Measurements from ENCODE around the gene SERPINA7. TPM values are rescaled to one million over a fixed set of nuclear protein-coding genes. Genes with fewer than 3 reads are reported as not detected.
A peak's percentile ranks its signal among the peaks of the same experiment; 100 is the strongest.

SERPINA7 gene
- total RNA-seq, 1 experiment from 2014 or later, result not detected

- Mint-ChIP-seq H3K9me3 (no peaks in the 10 kb centered on the region), H3K4me1 (no peaks in the 10 kb centered on the region), H3K36me3 (no peaks in the 10 kb centered on the region), H3K27ac (no peak overlapping the region), H3K4me3 (no peak overlapping the region), H3K27me3 (ENCODE audit: low read depth) (no peaks in the 10 kb centered on the region; the same call in 1 of the 2 replicates)
- ChIA-PET POLR2A (no interaction called here), CTCF (no interaction called here)
- TF ChIP-seq JUN (CRISPR knock-in tag; IDR thresholded peaks at IDR 0.05) (no peak), ELF4 (CRISPR knock-in tag; IDR thresholded peaks at IDR 0.05; ENCODE audit: low read depth) (no peak), SP1 (CRISPR knock-in tag; conservative IDR thresholded peaks at IDR 0.05) (no peak), USF2 (CRISPR knock-in tag; IDR thresholded peaks at IDR 0.05) (no peak), PRRX2 (CRISPR knock-in tag; IDR thresholded peaks at IDR 0.05) (no peak), NFE2L1 (CRISPR knock-in tag; IDR thresholded peaks at IDR 0.05) (no peak), TCF7 (CRISPR knock-in tag; IDR thresholded peaks at IDR 0.05; ENCODE audit: low read depth) (no peak), E2F4 (CRISPR knock-in tag; IDR thresholded peaks at IDR 0.05; ENCODE audit: borderline replicate concordance, low read depth) (no peak), TP53 (CRISPR knock-in tag; IDR thresholded peaks at IDR 0.05) (no peak), NFATC4 (CRISPR knock-in tag; IDR thresholded peaks at IDR 0.05) (no peak), PRDM15 (CRISPR knock-in tag; IDR thresholded peaks at IDR 0.05) (no peak), ATF1 (CRISPR knock-in tag; IDR thresholded peaks at IDR 0.05) (no peak), ZNF416 (CRISPR knock-in tag; IDR thresholded peaks at IDR 0.05) (no peak), STAT6 (CRISPR knock-in tag; conservative IDR thresholded peaks at IDR 0.05; ENCODE audit: low read depth) (no peak), ZNF121 (CRISPR knock-in tag; IDR thresholded peaks at IDR 0.05) (no peak)
- ATAC-seq (no peak), DNase-seq (ENCODE audit: low spot score) (no peak)
These were observed 1.8 kb downstream of the SERPINA7 start for GRCh38 chrX:106036716-106037115.

- Mint-ChIP-seq H3K27me3 (ENCODE audit: low read depth) (no peaks in the 10 kb centered on the region; the same call in 1 of the 2 replicates), H3K4me1 (no peaks in the 10 kb centered on the region), H3K9me3 (no peaks in the 10 kb centered on the region), H3K27ac (no peak overlapping the region), H3K4me3 (no peak overlapping the region), H3K36me3 (no peaks in the 10 kb centered on the region)
- ChIA-PET POLR2A (interaction anchor here (1.1 kb wide), 1 partner anchor 358 kb away, joined by 4 read pairs; no protein-coding TSS in a partner anchor), CTCF (interaction anchor here (0.6 to 1.9 kb wide), 6 partner anchors 8 to 446 kb away, joined by 3 to 7 read pairs (median 5); no protein-coding TSS in a partner anchor)
- TF ChIP-seq FOXP4 (CRISPR knock-in tag; IDR thresholded peaks at IDR 0.05), result no peak
- no peak for TF ChIP-seq PRRX2 (CRISPR knock-in tag; IDR thresholded peaks at IDR 0.05)
- TF ChIP-seq MAX (CRISPR knock-in tag; IDR thresholded peaks at IDR 0.05), result no peak
- TF ChIP-seq CTCF (IDR thresholded peaks at IDR 0.05), result peak; percentile 18; the same call in 1 of the 2 replicates
- no peak for DNase-seq (ENCODE audit: low spot score)
- peak; percentile 79 for ATAC-seq
These were observed 3.5 kb downstream of the SERPINA7 start for GRCh38 chrX:106035064-106035463.

Measured in WTC11 (cell line).